Hematopoietic multipotent progenitor cell treated with erythropoietin and hydrocortisone succinate and interleukin-3 and kit ligand, for 4 days (in vitro differentiated cells): ENCODE measurements around the gene STON2.
A peak's percentile ranks its signal among the peaks of the same experiment; 100 is the strongest.
"Not testable (repeated sequence)": the region's sequence is repeated elsewhere in the genome, so short reads cannot be mapped to it uniquely, and the experiment has no call there.

Experiments used
- DNase-seq: peaks from one replicate; pipeline ENCODE4 v3.0.0-alpha.2; 2015

STON2 gene

GRCh38 chr14:81382517-81383225 is 17.5 kb downstream of the STON2 start:
- no peak for DNase-seq

DNA sequence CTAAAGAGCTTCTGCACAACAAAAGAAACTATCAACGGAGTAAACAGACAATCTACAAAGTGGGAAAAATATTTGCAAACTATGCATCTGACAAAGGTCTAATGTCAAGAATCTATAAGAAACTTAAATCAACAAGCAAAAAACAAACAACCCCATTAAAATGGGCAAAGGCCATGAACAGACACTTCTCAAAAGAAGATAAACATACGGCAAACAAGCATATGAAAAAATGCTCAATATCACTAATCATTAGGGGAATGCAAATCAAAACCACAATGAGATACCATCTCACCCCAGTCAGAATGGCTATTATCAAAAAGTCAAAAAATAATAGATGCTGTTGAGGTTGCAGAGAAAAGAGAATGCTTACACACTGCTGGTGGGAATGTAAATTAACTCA is 20.1 kb downstream of the STON2 start:
- not testable (repeated sequence) for DNase-seq

- DNase-seq = no peak
Measured at GRCh38 chr14:81371802-81372201, 28.3 kb downstream of the STON2 start.

DNA sequence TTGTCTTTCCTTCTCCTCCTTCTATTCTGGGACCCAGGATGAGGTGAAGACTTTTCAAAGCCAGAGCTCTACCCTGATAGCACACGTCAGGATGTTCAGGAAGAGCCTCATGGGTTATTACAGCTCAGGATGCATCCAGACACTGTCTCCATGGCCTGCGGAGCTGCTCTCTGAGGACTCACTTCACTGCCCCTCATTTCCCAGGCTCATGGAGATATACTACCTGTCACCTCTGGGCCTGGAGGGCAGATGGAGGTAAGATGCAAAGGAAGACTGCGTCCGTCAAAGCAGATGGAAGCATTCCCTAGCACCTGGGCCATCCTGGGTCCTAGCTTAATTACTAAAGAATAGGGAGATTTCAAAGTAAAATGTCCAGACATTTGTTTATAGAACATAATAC is 32.6 kb downstream of the STON2 start:
- no peak for DNase-seq

- DNase-seq = no peak
Measured at GRCh38 chr14:81366884-81367283, 33.2 kb downstream of the STON2 start.

GRCh38 chr14:81366214-81366613 is 33.9 kb downstream of the STON2 start:
- no peak for DNase-seq

- no peak for DNase-seq
Measured at GRCh38 chr14:81363746-81364378, 36.3 kb downstream of the STON2 start.

DNA sequence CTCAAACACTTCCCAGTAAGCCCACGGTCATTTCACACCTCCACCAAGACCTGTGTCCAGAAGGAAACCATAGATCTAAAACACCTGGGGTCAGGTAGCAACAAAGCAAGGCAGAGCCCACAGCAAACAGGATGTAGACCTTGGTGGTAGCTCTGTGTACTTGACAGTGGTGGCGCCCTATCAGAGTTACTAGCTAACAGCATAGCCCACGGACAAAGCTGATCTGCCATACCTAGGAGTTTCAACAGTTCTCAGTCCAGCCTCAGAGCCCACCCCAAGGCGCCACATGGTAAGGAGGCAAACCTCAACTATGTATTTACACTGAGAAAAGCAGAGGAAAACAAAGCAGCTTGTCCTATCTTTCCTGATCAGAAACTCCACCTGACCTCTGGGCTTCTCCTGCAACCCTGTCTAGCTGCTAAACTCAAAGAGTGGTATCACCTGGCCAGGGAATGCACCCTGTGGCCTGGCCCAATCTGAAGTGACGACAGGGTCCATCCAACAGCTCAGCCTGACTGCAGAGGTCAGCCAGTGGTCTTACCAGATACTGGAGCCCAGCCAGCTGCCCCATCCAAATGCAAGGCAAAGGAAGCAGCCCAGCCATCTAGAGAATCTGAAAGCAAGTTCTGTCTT is 46.3 kb downstream of the STON2 start:
- no peak for DNase-seq

DNA sequence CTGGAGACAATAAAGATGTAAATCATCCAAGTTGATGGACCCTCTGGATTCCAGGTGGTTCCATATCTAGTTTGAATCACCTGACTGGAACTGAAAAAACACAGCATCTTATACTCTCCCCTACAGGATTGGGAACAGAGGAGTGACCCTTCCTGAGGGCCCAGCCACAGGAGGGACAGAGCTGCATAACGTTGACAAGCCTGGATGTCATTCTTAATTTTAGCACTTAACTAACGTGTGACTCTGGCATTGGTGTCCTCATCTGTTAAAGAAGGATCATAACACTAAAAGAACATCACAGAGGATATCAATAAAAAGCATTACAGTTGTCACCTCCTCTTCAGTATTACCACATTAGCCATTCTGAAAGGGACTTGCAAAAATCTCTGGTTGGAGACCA is 47.7 kb downstream of the STON2 start:
- DNase-seq = no peak

GRCh38 chr14:81351205-81351604 is 48.9 kb downstream of the STON2 start:
- DNase-seq = no peak

- DNase-seq = no peak
Measured at GRCh38 chr14:81350344-81351130, 49.6 kb downstream of the STON2 start.

DNA sequence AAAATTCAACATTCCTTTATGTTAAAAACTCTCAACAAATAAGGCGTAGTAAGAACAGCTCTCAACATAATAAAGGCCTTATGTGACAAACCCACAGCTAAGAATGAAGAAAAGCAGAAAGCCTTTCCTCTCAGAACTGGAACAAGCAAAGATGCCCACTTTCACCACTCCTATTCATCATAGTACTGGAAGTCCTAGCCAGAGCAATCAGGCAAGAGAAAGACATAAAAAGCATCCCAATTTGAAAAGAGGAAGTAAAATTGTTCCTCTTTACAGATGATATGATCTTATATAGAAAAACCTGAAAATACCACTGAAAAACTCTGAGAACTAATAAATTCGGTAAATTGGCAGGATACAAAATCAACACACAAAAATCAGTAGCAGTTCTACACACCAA is 52.1 kb downstream of the STON2 start:
- peak; percentile 72 for DNase-seq

DNA sequence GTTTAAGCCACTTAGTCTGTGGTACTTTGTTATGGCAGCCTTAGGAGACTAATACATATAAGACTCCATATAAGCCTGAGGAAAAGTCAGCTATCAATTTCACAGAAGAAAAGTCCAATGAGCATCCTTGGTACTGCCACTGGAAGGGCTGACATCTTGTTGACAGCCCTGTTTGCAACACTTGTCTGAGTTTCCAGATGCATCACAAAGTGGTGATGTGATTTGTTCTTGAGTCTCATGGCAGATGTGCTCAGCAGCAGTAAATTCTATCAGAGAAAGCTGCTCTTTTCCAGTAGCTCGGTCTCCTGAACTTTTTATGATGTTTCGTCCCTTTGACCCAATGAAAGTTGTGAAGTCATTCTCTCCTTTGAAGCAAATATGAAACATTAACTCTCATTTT is 54.3 kb downstream of the STON2 start:
- DNase-seq = no peak

DNA sequence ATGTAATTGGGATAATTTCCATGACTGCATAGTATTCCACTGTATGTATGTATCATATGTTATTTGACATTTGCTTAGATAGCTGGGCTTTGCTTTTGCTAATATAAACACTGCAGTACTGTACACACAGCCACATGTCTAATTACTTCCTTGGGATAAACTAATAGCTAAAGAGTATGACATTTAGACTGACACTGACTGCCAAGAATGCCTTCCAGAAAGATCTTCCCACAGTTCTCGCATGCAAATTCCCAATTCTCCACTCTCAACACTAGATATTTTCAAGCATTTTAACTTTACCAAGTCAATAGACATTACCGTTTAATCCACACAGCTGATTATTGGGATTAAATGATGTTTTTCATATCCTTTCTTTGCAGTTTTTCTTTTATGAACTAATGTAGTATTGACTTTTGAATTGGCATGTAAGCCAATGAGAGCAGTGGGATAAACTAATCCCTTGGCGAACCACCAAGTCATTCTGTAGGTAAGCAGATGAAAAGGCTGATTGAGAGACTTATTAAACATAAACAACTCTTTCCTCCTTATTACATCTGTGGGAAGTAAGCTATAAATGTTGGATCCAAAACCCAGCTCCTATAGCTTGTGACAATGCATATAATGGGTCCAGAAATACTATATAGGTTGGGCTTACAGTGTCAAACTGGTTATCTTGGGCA is 55.5 kb downstream of the STON2 start:
- DNase-seq = no peak

GRCh38 chr14:81343701-81344100 is 56.4 kb downstream of the STON2 start:
- no peak for DNase-seq

DNA sequence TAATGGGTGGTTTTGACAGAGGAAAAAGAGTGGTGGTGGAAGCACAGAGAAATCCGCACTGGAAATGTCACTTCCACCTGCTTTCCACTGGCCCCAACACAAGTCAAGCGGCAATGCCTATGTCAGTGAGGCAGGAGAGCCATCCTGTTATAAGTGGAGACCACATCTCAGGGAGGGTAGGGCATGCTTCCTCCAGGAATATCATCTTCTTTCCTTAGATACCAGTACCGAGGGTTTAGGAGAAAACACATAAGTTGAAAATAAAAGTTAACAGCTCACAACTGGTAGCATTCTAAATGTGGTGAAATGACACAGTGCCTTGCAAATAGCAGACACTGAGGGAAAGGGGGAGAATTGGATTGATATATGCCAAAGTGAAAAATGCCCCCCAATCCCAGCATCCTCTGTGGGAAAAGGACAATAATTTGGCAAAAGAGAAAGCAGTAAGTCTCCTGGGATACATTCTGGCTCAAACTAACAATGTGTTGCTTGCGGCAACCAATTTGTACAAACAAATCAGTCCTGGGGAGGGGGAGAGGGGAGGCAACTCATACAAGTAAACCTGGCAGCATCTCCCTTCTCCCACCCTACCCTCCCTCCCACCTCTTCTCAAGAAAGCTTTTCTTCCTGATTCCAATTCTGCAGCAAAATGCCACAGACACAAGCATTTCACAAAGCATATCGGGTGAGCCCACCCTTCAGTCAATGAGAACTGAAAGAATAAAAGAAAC is 57.1 kb downstream of the STON2 start:
- no peak for DNase-seq

- DNase-seq = no peak
Measured at GRCh38 chr14:81341781-81342180, 58.3 kb downstream of the STON2 start.

DNA sequence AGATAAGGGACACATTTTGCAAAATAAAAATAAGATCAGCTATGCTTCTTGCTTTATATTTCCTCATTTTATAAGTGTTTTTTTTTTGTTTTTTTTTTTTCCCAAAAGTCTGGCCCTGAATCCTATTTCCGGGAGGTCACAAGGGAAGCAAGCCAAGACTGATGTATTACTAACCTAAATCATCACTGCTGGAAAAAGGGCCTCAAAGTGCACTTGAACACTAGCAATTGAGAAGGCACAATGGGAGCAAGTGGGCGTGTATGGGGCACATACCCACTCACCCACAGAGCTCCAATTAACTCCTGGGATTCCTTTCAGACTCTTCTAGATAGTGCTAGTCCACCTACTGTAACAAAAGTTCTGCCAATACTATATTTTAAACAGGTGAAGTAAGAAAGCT is 58.8 kb downstream of the STON2 start:
- no peak for DNase-seq

DNA sequence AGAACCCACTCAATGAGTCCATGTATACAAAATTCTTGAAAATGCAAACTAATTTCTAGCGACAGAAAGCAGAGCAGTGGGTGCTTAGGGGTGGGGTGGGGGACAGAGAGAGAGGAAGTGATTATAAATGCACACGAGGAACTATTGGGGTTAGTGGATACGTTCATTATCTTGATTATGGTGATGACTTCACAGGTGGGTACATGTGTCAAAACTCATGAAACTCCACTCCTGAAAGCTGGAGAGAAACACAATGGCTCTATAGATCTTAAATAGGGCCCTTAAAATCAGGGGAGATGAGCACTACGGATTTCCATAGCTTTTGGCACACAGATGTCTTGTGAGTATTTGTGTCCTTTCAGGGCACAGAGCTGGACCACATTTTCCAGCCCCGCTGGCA is 59.9 kb downstream of the STON2 start:
- no peak for DNase-seq

- no peak for DNase-seq
Measured at GRCh38 chr14:81337073-81337472, 63.1 kb downstream of the STON2 start.

DNA sequence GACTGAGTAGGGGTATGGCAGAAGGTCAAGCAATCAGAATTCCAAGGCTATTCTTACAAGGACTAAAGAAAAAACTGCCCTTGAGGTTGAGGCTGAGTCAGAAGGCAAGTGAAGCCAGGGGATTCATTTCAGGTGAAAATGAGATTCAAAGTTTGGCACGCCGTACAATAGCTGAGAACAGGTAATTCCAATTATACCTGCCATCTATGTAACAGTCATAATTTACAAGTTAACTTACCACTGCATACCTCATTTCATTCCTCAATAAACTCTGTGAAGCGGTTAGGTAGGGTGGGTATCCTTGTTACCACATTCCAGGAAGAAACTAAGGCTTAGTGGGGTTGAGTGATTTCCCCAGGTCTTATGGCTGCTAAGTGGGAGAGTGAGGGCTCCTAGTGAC is 64.1 kb downstream of the STON2 start:
- DNase-seq = no peak

GRCh38 chr14:81332725-81333124 is 67.4 kb downstream of the STON2 start:
- no peak for DNase-seq
